ENCODE measurements around the gene MINDY4.

The MINDY4 gene

DNA sequence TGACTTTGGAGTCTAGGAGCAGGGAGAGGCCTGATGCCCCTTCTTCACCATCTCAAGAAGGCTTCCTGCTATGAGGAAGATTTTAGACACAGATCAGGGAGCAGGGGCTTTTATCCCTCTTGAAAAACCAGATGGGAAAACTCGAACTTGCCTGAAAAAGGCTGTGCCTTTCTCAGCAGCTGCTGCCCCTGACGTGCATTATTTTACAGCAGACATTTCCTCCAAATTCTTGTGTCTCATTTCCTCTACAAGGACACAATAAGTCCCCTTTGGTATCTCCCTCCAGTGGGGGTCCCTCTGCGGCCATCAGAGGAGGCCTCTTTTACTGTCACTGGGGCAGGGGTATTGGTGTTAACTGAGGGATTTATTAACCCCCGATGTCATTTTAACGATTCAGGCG, 102.4 kb downstream of the MINDY4 start:
- POLR2A ChIA-PET, result no interaction called here
- TF ChIP-seq MYNN (tag by site-specific recombination; IDR thresholded peaks at IDR 0.05; ENCODE audit: borderline replicate concordance), result no peak
- no peak for TF ChIP-seq IKZF3 (tag by site-specific recombination; IDR thresholded peaks at IDR 0.05)
- TF ChIP-seq ZBTB21 (tag by site-specific recombination; IDR thresholded peaks at IDR 0.05), result no peak
- TF ChIP-seq ZNF777 (tag by site-specific recombination; IDR thresholded peaks at IDR 0.05; ENCODE audit: borderline replicate concordance), result no peak
- TF ChIP-seq, protein P1, sequence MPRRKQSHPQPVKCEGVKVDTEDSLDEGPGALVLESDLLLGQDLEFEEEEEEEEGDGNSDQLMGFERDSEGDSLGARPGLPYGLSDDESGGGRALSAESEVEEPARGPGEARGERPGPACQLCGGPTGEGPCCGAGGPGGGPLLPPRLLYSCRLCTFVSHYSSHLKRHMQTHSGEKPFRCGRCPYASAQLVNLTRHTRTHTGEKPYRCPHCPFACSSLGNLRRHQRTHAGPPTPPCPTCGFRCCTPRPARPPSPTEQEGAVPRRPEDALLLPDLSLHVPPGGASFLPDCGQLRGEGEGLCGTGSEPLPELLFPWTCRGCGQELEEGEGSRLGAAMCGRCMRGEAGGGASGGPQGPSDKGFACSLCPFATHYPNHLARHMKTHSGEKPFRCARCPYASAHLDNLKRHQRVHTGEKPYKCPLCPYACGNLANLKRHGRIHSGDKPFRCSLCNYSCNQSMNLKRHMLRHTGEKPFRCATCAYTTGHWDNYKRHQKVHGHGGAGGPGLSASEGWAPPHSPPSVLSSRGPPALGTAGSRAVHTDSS (tag by site-specific recombination; IDR thresholded peaks at IDR 0.05), result no peak
- TF ChIP-seq ZNF138 (tag by site-specific recombination; IDR thresholded peaks at IDR 0.05; ENCODE audit: borderline replicate concordance), result no peak
- no peak for TF ChIP-seq WT1 (tag by site-specific recombination; IDR thresholded peaks at IDR 0.05)
- TF ChIP-seq GFI1B (tag by site-specific recombination; IDR thresholded peaks at IDR 0.05), result no peak
- TF ChIP-seq ZNF433 (tag by site-specific recombination; IDR thresholded peaks at IDR 0.05; ENCODE audit: low read depth), result no peak
- no peak for TF ChIP-seq ZFP69B (tag by site-specific recombination; IDR thresholded peaks at IDR 0.05)
- Histone ChIP-seq H3K27ac (ENCODE audit: extremely low read depth, low read depth, low read length) (no peak overlapping the region), H3K9me3 (ENCODE audit: control insufficient read depth, insufficient read depth, low read depth, low read length) (no peaks in the 10 kb centered on the region), H3K36me3 (ENCODE audit: control insufficient read depth in 2 of 2, insufficient read depth in 1 of 2, low read length in 2 of 2) (peaks cover 0 to 7% of the 10 kb centered on the region in 2 experiments; a peak in 1 of 3 replicates), H3K4me1 (ENCODE audit: control insufficient read depth, insufficient read depth, low read length) (no peaks in the 10 kb centered on the region), H3K4me3 (ENCODE audit: low read depth, low read length) (no peak overlapping the region)
- CTCF ChIA-PET, result interaction anchor here (0.6 kb wide), 1 partner anchor 1912 kb away, joined by 3 read pairs; no protein-coding TSS in a partner anchor

DNA sequence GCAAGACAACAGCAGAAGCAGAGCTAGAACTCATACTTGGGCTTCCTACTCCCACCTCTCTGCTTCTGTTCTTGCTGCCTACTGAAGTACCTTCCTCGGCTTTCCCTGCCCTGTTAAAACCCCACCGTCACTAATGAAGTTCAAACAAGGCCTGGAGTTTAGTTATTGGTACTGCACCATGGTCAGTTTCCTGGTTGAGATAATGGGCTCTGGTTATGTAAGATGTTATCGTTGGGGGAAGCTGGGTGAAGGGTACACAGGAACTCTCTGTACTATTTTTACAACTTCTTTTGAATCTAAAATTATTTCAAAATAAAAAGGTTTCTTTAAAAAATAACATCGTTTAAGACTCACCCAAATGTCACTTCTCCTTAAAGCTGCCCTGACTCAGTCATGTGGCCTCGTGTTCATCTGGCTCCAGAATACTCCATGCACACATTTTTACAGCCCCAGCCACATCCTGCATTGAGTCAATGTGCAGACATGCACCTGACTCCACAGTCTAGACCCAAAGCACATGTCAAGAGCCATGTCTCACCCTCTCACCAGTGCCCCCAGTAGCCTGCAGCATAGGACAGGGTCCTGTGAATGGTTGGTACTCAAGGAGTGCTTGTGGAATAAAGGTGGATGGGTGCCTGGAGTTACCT, 103.6 kb downstream of the MINDY4 start:
- POLR2A ChIA-PET, result no interaction called here
- H3K4me3 ChIP-seq (ENCODE audit: low read depth, low read length), result no peak overlapping the region
- CTCF ChIA-PET, result interaction anchor here (0.6 kb wide), 1 partner anchor 934 kb away, joined by 4 read pairs; no protein-coding TSS in a partner anchor

DNA sequence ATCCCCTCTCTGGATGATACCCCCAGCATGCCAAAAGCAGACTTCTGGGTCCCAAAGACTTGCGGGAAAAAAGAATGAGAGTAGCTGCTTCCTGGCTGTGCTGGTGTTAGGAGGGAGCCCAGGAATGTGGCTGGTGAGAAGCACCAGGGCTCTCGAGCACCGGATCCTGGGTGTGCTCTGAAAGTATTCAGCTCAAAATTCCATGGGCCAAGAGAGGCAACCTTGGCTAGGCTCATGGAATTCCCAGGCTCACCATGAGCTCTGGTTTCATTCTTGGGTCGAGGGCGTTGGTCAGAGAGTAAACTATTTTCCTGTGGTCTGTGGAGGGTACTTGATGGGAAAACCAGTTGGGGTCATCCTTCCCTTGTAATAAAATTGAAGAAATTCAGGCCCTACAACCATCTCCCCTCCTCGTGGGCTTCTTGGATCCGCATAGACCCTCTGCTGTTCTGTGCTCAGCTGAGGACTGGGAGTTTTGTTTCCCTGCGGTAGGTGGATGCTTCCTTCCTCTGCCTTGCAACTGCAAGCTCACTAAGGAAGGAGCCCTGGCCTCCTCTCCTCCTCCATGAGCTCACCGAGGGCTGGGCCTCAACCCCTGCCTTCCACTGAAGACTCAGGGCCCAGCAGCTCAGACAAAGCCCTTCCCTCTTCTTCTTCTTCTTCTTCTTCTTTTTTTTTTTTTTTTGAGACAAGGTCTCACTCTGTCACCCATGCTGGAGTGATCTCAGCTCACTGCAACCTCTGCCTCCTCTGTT, 106.0 kb downstream of the MINDY4 start:
- POLR2A ChIA-PET, result interaction anchor here (0.7 kb wide), 1 partner anchor 78 kb away, joined by 4 read pairs; no protein-coding TSS in a partner anchor
- H3K36me3 ChIP-seq (ENCODE audit: control insufficient read depth in 2 of 2, insufficient read depth in 1 of 2, low read length in 2 of 2), result peaks cover 0 to 7% of the 10 kb centered on the region in 2 experiments; a peak in 1 of 3 replicates

More for the DNA sequence above, 103.6 kb downstream of the MINDY4 start:
- Histone ChIP-seq H3K9me3 (ENCODE audit: control insufficient read depth, insufficient read depth, low read depth, low read length) (no peaks in the 10 kb centered on the region), H3K36me3 (ENCODE audit: control insufficient read depth in 2 of 2, insufficient read depth in 1 of 2, low read length in 2 of 2) (peaks cover 0 to 7% of the 10 kb centered on the region in 2 experiments; a peak in 1 of 3 replicates), H3K4me1 (ENCODE audit: control insufficient read depth, insufficient read depth, low read length) (no peaks in the 10 kb centered on the region), H3K27ac (ENCODE audit: extremely low read depth, low read depth, low read length) (no peak overlapping the region)
- TF ChIP-seq ZFHX2 (tag by site-specific recombination; conservative IDR thresholded peaks at IDR 0.05) (no peak), ZNF558 (tag by site-specific recombination; IDR thresholded peaks at IDR 0.05) (no peak), SP3 (tag by site-specific recombination; IDR thresholded peaks at IDR 0.05) (no peak), ZNF529 (tag by site-specific recombination; IDR thresholded peaks at IDR 0.05; ENCODE audit: insufficient replicate concordance) (peak; percentile 99), ZNF837 (tag by site-specific recombination; IDR thresholded peaks at IDR 0.05) (no peak)

DNA sequence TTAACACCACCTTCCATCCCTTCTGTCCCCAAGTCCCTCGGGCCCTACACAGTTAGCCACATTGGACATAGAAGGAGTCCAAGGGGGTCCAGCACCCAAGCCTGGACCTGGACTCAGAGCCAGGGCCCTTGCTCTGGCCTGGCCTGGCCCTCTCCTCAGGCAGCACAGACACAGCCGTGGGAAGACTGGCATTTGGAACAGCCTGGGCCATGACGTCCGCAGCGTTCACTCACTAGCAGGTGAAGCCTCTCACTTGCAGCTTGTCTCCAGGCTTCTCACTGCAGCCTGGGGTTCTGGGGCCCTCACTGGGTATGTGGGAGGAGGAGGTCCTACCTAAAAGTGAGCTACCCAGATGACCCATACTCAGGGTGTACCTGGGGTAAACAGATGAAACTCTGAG, 106.8 kb downstream of the MINDY4 start:
- no peaks in the 10 kb centered on the region for H3K9me3 ChIP-seq (ENCODE audit: control insufficient read depth, insufficient read depth, low read depth, low read length)
- TF ChIP-seq, protein P2, sequence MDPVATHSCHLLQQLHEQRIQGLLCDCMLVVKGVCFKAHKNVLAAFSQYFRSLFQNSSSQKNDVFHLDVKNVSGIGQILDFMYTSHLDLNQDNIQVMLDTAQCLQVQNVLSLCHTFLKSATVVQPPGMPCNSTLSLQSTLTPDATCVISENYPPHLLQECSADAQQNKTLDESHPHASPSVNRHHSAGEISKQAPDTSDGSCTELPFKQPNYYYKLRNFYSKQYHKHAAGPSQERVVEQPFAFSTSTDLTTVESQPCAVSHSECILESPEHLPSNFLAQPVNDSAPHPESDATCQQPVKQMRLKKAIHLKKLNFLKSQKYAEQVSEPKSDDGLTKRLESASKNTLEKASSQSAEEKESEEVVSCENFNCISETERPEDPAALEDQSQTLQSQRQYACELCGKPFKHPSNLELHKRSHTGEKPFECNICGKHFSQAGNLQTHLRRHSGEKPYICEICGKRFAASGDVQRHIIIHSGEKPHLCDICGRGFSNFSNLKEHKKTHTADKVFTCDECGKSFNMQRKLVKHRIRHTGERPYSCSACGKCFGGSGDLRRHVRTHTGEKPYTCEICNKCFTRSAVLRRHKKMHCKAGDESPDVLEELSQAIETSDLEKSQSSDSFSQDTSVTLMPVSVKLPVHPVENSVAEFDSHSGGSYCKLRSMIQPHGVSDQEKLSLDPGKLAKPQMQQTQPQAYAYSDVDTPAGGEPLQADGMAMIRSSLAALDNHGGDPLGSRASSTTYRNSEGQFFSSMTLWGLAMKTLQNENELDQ (tag by site-specific recombination; IDR thresholded peaks at IDR 0.05; ENCODE audit: low read depth), result no peak
- TF ChIP-seq HOXA7 (CRISPR knock-in tag; IDR thresholded peaks at IDR 0.05; ENCODE audit: borderline replicate concordance), result no peak
- TF ChIP-seq, protein P3, sequence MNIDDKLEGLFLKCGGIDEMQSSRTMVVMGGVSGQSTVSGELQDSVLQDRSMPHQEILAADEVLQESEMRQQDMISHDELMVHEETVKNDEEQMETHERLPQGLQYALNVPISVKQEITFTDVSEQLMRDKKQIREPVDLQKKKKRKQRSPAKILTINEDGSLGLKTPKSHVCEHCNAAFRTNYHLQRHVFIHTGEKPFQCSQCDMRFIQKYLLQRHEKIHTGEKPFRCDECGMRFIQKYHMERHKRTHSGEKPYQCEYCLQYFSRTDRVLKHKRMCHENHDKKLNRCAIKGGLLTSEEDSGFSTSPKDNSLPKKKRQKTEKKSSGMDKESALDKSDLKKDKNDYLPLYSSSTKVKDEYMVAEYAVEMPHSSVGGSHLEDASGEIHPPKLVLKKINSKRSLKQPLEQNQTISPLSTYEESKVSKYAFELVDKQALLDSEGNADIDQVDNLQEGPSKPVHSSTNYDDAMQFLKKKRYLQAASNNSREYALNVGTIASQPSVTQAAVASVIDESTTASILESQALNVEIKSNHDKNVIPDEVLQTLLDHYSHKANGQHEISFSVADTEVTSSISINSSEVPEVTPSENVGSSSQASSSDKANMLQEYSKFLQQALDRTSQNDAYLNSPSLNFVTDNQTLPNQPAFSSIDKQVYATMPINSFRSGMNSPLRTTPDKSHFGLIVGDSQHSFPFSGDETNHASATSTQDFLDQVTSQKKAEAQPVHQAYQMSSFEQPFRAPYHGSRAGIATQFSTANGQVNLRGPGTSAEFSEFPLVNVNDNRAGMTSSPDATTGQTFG (tag by site-specific recombination; IDR thresholded peaks at IDR 0.05; ENCODE audit: borderline replicate concordance), result no peak
- CTCF ChIA-PET, result interaction anchor here (0.6 kb wide), 1 partner anchor 394 kb away, joined by 3 read pairs; no protein-coding TSS in a partner anchor
- POLR2A ChIA-PET, result interaction anchor here (0.7 kb wide), 1 partner anchor 79 kb away, joined by 4 read pairs; no protein-coding TSS in a partner anchor
- no peak overlapping the region for H3K27ac ChIP-seq (ENCODE audit: extremely low read depth, low read depth, low read length)
- H3K4me1 ChIP-seq (ENCODE audit: control insufficient read depth, insufficient read depth, low read length), result no peaks in the 10 kb centered on the region
- no peak overlapping the region for H3K4me3 ChIP-seq (ENCODE audit: low read depth, low read length)
- H3K36me3 ChIP-seq (ENCODE audit: control insufficient read depth in 2 of 2, insufficient read depth in 1 of 2, low read length in 2 of 2), result peaks cover 0 to under 1% of the 10 kb centered on the region in 2 experiments; a peak in 1 of 3 replicates

More for the DNA sequence above, 106.0 kb downstream of the MINDY4 start:
- Histone ChIP-seq H3K4me3 (ENCODE audit: low read depth, low read length) (no peak overlapping the region), H3K4me1 (ENCODE audit: control insufficient read depth, insufficient read depth, low read length) (no peaks in the 10 kb centered on the region), H3K9me3 (ENCODE audit: control insufficient read depth, insufficient read depth, low read depth, low read length) (no peaks in the 10 kb centered on the region), H3K27ac (ENCODE audit: extremely low read depth, low read depth, low read length) (no peak overlapping the region)
- CTCF ChIA-PET, result interaction anchor here (0.6 kb wide), 1 partner anchor 107 kb away, joined by 3 read pairs; no protein-coding TSS in a partner anchor
- TF ChIP-seq ZNF302 (tag by site-specific recombination; IDR thresholded peaks at IDR 0.05; ENCODE audit: low read depth), result no peak
